HG03159 (cell line): ENCODE data around the gene CNTNAP2.

Experiments used
- ATAC-seq: cut with Tn5 transposase; IDR thresholded peaks from one replicate; pipeline ENCODE4 v1.9.1; 2021; ENCODE audit warnings: mild to moderate bottlenecking, moderate library complexity; ENCODE audit not compliant: unreplicated experiment

CNTNAP2 gene

DNA sequence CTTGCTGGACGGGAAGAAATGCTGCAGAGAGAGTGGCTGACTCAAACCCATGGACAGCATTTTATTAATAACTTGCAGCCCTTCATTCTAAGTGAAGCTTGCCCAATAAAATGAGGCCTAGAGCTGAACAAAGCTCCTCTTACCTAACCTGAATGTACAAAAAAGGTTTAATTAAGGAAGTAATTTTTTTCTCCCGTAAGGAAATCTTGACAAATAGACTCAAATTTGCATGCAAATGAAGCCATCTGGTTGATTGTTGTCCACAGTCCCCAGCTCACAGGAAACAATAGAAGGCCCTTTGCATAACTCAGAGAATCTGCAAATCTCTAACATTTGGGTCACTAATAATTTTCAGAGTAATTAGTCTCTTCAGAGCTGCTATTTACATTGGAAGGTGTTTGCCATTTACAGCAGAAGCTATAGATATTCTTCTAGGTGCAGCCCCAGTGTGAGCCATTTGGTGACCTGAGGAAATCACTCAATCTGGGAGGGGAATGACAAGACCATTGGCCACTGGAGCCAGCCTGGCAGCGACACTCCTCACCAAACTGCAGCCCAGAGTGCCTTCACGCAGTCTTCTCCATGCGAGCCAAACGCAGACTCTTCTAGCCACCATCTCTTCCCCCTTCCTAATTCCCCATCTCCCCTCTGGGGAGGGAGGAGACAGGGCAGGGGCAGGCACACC, 1991.0 kb downstream of the CNTNAP2 start:
- no peak for ATAC-seq

DNA sequence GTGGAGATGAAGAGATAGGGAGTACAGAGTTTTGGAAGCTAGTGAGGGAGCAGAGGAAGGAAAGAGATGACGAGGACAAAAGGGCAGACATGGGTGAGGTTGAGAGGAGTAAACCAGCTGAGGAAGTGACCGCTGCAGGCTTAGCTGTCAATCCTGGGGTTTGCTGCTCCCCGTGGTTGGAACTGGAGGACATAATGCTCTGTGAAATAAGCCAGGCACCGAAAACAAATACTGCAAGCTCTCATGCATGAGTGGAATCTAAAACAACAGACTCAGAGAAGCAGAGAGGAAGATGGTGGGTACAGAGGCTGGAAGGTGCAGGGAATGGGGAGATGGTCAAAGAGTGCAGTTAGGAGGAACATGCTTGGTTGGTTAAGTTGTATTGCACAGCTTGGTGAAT, 1991.8 kb downstream of the CNTNAP2 start:
- ATAC-seq, result no peak

DNA sequence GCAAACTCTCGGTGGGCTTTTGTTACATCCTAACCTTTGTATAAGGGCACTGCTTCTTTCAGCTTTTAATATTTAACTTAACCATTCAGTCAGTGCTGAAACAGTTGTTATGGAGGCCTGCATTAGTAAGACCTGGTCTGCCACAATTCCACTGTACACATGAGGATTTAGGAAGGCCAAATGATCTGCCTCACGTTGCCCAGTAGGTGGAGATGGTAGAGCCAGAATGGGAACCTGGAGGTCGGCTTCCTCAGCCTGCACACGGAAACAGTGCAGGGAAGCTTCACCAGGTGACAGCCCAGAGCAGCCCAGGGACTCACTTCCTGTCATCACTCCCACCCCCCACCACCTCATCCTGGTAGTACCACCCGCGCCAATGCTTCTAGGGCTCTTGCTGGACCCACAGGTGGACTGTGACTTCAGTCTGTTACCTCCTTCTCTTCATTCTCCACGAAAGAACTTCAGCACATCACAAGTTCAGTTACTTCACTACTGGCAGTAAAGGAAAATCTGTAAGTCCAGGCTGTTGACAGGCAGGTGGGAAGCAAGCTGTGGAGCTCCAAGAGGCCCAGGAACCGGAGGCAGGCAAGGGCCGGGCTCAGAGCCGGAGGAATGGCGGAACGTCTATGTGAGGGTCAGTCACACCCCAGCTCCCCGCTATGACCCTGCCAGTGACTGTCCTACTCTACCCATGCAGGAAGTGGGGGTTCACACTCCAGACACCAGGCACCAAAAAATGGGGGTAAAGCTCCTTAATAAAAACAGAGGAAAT, 1993.7 kb downstream of the CNTNAP2 start:
- no peak for ATAC-seq

DNA sequence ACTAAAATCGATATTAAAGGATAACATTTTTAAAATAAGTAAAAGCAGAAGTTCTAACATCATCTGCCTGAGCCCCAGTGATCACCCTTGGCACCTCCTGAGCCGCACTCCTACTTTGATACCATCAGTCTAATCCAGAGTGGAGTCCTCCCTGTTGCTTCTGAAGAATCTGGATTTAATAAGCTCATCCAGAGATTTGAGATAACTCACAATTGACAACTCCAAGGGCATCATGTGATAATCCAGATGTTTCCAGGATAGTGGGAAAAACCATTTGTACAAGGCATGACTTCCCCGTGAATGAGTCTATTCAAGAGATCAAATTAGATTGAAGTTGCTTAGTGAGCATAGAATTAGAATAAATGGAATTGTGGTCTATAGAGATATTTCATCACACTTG, 1998.2 kb downstream of the CNTNAP2 start:
- ATAC-seq, result no peak

DNA sequence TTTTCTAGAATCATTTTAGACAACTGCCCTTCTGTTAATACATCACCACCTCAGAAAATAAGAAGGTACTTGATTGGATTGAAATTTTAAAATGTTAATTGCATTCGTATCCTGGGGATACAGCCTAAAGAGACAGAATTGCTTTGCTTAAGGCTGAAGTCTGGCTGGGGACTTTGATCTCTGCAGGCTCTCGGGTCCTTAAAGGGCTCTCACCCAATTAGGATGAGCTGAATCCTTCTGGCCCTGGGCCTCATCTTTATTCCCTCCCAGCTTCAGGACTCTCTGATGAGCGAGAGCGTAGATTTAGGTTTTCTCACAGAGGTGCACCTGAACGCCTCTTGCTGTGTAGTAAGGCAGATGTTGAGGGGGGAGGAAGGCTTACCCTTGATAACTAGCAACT, 1998.7 kb downstream of the CNTNAP2 start:
- no peak for ATAC-seq

DNA sequence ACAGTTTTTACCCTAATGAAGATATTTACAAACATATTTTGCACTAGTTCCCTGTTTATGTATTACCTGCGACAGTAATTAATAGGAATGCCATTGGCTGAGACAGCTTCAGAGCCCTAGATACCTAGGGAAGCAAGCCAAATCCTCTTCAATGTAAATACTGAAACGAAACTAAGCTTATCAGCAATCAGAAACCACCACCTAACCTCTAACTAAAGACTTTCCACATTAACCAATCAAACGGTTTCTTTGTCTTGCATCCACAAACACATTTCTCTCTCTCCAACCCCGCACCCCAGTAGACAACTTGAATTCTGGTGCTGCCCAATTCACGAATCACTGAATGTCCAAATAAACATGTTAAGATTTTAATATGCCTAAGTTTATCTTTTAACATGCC, 1999.6 kb downstream of the CNTNAP2 start:
- no peak for ATAC-seq

DNA sequence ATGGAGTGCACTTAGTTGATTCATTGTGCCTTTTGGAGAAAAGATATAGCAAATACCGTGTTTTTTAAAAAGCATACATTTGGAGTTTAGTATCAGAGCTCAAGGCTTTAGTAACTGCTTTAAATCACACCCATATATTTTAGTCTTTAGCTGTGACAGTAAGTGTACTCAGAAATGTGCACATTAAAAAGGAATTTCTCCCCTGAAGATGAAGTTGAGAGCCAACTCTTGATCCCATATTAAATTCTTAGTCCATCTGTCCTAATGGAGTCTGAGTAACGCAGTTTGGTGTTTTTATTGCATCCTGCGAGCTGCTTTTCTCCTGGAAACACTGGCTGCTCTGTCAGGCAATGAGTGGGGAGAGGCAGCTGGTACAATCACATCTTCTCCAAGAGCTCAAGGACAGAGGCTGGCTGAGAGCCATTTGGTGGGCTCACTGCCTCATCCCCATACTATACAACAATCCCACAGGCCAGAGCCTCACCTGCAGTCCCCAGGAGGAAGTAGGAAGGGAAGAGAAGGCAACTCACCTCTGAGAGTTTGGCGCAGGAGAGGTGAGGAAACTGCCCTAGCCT, 2000.3 kb downstream of the CNTNAP2 start:
- no peak for ATAC-seq

DNA sequence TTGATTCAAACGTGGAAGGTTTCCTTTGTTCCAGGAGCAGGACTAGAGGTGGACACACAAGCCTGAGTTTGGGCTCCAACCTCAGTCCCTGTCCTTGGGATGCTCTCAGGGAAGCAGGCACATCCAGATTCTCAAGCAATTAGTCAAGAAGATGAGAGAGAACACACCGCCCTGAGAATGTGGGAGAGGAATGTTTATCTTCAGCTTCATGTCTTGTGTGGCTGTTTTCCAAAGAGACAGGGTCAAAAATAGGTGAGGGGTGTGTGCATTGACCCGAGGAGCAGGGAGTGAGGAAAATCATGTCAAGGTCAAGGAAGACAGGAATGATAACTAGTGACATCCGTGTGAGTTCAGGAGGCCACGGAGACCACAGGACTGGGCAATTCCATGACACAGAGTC, 2001.8 kb downstream of the CNTNAP2 start:
- ATAC-seq, result no peak

DNA sequence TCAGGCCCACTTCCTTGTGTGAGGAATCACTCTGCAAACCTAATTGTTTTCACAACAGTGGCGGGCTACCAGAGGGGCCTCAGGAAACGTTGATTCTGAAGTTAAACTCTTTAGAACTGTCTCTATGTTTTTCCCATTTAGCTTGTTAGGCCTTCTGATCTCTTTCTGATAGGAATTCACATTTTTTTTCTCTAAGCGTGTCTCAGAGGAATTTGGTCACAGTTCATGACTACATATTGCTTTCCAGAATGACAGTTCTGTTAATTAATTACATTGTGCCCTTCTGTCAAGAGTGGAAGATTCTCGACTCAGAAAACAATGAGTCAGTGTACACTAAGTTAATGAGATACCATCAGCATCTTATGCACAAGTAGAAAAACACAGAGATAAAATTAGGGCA, 2004.8 kb downstream of the CNTNAP2 start:
- no peak for ATAC-seq

DNA sequence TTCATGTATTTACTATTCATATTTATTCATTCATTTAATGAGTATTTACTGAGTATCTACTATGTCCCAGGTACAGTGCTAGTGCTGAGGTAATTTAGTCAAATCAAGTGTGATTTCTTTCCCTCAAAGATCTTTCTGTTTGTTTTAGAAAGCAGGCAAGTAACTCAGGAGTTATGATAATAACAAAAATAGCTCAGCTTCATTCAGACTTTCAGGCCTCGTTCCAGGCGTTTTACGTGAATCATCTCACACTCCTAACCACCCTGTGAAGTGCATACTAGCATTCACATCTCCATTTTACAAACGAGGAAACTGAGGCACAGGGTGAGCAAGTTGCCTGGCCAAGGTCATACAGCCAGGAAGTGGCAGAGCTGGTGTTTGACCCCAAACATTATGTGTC, 2005.2 kb downstream of the CNTNAP2 start:
- no peak for ATAC-seq

DNA sequence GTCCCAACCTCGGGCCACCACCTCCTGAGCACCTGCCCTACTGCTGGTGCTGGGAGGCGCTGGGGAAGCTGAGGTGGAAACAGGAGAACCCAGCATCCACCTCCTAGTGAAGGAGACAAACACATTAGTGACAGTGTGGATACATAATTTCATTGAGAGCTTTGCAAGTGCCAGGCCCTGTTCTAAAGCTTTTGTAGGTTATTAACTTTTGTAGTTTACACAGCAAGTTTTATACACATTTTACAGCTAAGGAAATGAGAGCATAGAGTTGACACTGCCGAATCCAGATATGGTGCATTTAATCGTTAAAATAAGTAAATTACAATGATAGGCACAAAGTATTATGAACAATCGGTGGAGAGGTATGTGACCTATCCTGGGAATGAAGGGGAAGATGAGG, 2007.9 kb downstream of the CNTNAP2 start:
- ATAC-seq, result no peak

DNA sequence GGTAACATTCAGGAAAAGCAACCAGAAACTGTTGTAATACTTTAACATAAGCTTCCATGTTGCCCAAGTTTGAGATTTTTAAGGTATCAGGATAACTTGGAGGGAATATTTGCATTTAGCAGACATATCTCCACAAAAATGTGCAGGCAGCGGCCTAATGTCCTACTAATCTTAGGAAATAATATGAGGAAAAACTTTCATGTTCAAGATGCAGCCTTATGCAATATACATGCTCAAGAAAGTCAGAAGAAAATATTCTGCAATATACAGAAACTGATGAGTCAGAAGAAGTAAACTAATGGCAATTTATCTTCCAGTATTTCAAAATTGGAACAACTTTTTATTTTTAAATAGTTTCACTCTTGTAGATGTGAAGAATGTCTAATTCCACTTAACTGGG, 2010.8 kb downstream of the CNTNAP2 start:
- no peak for ATAC-seq

DNA sequence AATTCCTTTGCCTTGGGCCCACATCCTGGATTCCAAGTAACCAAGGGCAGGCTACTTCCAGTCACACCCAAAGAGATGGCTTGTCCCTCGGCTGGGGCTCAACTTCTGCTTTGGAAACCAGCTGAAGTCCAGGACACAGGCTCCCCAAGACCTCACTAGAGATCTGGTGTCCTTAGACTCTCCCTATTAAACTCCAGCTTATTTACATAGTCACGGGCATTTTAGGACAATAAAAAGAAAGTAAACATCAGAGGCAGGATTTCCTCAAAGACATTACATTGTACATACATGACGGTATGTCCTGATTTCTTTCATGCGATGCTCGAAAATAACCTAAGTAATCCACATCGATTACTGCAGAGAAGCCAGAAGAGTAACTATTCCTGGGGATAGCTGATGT, 2012.4 kb downstream of the CNTNAP2 start:
- no peak for ATAC-seq

DNA sequence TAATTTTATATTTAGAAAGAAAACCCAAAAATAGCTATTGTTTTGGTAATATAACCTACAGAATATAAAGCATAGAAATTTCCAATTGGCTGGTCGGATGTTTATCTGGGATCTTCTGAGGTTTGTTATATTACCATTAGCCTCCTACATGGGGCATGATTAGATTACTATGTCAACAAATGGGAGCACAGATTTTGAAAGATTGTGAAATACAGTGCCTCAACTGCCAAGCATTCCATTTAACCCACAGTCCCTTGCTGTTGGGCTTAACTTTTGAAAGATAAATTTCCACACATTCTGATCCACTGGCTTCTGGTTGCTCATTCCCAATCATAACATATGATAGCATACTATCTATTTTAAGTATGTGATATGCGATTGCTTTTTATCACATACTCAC, 2018.5 kb downstream of the CNTNAP2 start:
- no peak for ATAC-seq

DNA sequence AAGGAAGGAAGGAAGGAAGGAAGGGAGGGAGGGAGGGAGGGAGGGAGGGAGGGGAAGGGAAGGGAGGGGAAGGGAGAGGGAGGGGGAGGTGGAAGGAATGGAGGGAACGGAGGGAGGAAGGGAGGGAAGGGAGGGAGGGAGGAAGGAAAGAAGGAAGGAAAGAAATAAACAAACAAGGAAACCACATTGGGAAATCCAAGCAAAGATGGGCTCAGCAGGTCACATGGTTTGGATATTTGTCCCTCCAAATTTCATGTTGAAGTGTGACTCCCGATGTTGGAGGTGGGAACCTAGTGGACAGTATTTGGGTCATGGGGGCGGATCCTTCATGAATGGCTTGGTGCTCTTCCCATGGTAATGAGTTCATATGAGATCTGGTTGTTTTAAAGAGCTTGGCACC, 2019.4 kb downstream of the CNTNAP2 start:
- ATAC-seq, result no peak

DNA sequence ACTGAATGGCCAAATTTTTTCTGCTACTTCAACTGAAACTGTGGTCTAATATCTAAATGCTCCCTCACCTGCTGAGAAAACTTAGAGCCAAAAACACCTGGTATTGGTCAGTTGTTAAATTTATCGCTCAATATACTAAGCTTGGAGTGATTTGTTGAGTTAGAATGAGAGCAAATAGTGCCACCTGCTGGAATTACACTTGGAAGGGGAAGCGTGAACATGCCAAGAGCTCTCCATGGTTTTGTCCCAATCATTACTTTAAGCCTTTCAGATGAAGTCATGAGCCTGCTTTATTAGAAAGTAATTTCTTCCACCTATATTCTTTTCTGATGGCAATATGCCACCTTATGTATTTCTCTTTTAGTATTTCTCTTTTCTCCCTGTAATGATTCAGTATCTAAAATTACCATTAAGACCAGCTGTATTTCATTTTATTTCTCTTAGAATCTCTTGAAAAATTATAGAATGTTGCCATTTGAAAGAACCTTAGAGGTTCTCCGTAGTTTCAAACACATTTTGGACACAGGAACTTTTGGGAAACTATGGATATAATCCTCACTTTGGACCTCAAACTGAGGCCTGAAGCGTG, 2026.2 kb downstream of the CNTNAP2 start:
- ATAC-seq, result peak; percentile 58

DNA sequence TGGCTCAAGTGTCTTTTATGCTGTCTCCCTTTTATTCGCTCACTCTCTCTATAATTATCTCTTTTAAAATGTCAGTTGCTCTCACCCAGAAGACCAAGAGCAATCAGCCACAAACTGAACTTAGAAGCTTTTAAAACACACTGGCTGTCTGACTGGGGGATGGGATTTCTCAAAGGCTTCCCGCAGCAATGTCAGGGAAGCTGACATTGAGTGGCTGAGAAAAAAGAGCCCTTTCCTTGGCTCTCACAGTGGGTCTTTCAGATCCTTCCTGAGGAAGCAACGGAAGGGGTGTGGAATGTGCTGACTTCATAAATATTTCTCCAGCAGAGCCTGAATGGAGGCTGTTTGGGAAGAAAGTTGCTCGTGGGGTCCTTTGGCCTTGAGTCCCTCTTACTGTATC, 2028.2 kb downstream of the CNTNAP2 start:
- no peak for ATAC-seq

DNA sequence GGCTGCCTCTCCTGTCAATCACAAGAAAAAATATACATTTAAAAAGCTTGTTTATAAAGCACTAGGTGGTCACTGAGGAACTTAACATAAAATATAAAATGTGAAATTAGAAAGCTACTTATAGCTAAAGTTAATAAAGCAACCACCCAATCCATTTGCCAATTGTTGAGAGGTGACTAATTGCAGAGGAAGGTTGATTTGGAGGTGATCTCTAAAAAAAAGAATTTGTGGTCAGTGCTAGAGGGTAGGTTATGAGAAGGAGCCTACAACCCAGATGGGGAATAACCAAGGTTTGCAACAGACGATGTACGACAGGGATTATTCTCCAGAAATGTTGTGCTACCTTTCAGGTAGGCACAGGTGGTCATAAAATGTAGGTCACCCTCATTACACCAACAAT, 2029.7 kb downstream of the CNTNAP2 start:
- no peak for ATAC-seq

DNA sequence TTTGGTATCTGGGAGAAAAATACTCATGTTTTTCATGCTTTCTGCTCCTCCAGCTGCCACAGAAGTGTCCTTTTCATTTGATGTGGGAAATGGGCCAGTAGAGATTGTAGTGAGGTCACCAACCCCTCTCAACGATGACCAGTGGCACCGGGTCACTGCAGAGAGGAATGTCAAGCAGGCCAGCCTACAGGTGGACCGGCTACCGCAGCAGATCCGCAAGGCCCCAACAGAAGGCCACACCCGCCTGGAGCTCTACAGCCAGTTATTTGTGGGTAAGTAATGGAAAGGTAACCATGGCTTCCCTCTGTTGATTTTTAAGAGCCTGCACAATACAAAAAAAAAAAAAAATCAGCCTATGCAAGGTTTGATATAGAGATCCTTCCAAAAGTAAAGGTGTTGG, 2030.8 kb downstream of the CNTNAP2 start:
- ATAC-seq, result no peak

DNA sequence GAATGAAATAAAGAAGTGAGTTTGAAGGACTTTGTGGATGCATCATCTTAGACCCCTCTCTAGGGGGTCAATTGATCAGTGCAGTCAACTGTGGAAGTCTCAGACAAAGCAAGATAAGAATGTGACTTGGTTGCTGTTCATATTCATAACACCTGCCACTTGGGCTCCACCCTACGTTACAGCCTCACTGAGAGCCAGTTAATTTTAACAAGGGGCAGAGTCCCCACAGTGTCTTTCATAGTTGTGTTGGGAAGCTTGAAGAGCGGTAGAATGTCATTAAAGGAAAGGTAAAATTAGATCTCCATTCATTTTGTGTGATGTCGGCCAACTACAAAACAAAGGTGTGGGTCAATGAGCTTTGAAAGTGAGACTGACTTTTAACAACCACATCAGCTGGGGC, 2031.9 kb downstream of the CNTNAP2 start:
- no peak for ATAC-seq

DNA sequence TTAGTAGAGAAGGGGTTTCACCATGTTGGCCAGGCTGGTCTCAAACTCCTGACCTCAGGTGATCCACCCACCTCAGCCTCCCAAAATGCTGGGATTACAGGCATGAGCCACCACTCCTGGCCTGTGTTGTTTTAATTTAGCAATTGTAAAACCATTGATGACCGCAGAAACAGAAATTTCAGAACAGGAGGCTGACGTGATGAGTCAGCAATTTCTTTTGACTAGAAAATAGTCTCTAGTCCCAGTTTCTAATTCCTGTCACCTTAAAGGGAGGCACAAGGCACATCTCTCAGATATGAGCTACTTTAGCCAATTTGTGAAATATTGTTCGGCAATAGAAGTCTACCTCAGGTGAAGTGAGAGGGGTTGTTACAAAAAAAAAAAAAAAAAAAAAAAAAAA, 2033.1 kb downstream of the CNTNAP2 start:
- ATAC-seq, result no peak

DNA sequence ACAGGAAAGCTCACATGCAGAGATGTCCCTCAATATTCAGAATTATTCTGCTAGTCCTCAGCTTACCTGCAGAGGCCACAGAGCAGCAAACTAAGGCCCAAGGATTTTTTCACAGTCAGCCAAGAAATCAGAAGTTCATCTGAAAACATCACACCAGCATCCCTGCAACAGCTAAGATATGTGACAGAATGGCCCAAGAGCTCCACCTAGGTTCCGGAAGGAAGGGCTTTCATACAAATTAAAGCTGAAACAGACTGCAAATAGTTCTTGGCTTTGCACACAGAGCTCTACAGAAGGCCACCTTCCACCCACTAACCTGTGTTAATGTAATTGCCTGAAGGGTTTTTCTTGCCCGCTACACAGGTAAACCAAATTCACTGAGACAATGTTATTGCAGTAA, 2035.2 kb downstream of the CNTNAP2 start:
- ATAC-seq, result no peak
